Astrocyte of the cerebellum (primary cell): Measurements from ENCODE around the gene PLPP7.
A peak's percentile ranks its signal among the peaks of the same experiment; 100 is the strongest.

Experiments used
- DNase-seq: peaks from one replicate; pipeline ENCODE4 v3.0.0-alpha.2; 2011; ENCODE audit warnings: low read depth
- H3K4me3 ChIP-seq: 2 replicates; pipeline ENCODE4 v1.5.1; 2011; ENCODE audit warnings: mild to moderate bottlenecking, low read depth, low read length, moderate library complexity
- CTCF ChIP-seq: IDR thresholded peaks from 2 replicates; pipeline ENCODE4 v1.5.1; 2012; ENCODE audit warnings: low read length, low read depth, moderate library complexity, mild to moderate bottlenecking; ENCODE audit errors: missing control alignments
- in situ Hi-C: cut with HindIII; loops from 2 replicates; pipeline ENCODE4 v1.10.0; 2017; ENCODE audit warnings: low sequenced_read_pairs

The PLPP7 gene

GRCh38 chr9:131282175-131282574 is 7.3 kb upstream of the PLPP7 start:
- DNase-seq: no peak
- TF ChIP-seq CTCF: no peak
- H3K4me3 ChIP-seq: no peak overlapping the region
- in situ Hi-C loops: no loop called here

GRCh38 chr9:131282688-131283422 is 6.7 kb upstream of the PLPP7 start:
- in situ Hi-C loops: no loop called here
- peak; percentile 16 for DNase-seq
- H3K4me3 ChIP-seq: peak overlapping the region; percentile 7
- no peak for TF ChIP-seq CTCF

GRCh38 chr9:131284856-131285255 is 4.7 kb upstream of the PLPP7 start:
- no peak for TF ChIP-seq CTCF
- no peak for DNase-seq

GRCh38 chr9:131287359-131287758 is 2.2 kb upstream of the PLPP7 start:
- no peak overlapping the region for H3K4me3 ChIP-seq
- TF ChIP-seq CTCF: no peak
- DNase-seq: no peak
- in situ Hi-C loops: no loop called here

More at GRCh38 chr9:131284856-131285255, 4.7 kb upstream of the PLPP7 start:
- in situ Hi-C loops: no loop called here
- no peak overlapping the region for H3K4me3 ChIP-seq

- no peak for TF ChIP-seq CTCF
- no peak overlapping the region for H3K4me3 ChIP-seq
- in situ Hi-C loops: no loop called here
- DNase-seq: no peak
Observed at GRCh38 chr9:131288217-131288616, 1.3 kb upstream of the PLPP7 start.

- no peak for DNase-seq
- peak overlapping the region; percentile 41 for H3K4me3 ChIP-seq
- in situ Hi-C loops: no loop called here
- no peak for TF ChIP-seq CTCF
Observed at GRCh38 chr9:131290036-131290766, 678 bp downstream of the PLPP7 start.
